ENCODE results near the gene APP. TPM values are rescaled to one million over a fixed set of nuclear protein-coding genes. Genes with fewer than 3 reads are reported as not detected.

Gene APP
- total RNA-seq, 1 experiment from 2014 or later, result 560 TPM

- Mint-ChIP-seq H3K27me3 (ENCODE audit: low read depth) (no peaks in the 10 kb centered on the region), H3K9me3 (no peaks in the 10 kb centered on the region), H3K36me3 (peaks cover 14% of the 10 kb centered on the region), H3K27ac (peak overlapping the region; percentile 81), H3K4me1 (peaks cover 90% of the 10 kb centered on the region), H3K4me3 (peak overlapping the region; percentile 2; the same call in 1 of the 2 replicates)
- ChIA-PET CTCF (no interaction called here), POLR2A (no interaction called here)
- ATAC-seq, result no peak
- TF ChIP-seq E2F1 (CRISPR knock-in tag; IDR thresholded peaks at IDR 0.05) (no peak), HMGXB4 (CRISPR knock-in tag; IDR thresholded peaks at IDR 0.05) (no peak)
- TF ChIP-seq, protein P1, sequence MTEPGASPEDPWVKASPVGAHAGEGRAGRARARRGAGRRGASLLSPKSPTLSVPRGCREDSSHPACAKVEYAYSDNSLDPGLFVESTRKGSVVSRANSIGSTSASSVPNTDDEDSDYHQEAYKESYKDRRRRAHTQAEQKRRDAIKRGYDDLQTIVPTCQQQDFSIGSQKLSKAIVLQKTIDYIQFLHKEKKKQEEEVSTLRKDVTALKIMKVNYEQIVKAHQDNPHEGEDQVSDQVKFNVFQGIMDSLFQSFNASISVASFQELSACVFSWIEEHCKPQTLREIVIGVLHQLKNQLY (CRISPR knock-in tag; IDR thresholded peaks at IDR 0.05), result no peak
- TF ChIP-seq, protein P2, sequence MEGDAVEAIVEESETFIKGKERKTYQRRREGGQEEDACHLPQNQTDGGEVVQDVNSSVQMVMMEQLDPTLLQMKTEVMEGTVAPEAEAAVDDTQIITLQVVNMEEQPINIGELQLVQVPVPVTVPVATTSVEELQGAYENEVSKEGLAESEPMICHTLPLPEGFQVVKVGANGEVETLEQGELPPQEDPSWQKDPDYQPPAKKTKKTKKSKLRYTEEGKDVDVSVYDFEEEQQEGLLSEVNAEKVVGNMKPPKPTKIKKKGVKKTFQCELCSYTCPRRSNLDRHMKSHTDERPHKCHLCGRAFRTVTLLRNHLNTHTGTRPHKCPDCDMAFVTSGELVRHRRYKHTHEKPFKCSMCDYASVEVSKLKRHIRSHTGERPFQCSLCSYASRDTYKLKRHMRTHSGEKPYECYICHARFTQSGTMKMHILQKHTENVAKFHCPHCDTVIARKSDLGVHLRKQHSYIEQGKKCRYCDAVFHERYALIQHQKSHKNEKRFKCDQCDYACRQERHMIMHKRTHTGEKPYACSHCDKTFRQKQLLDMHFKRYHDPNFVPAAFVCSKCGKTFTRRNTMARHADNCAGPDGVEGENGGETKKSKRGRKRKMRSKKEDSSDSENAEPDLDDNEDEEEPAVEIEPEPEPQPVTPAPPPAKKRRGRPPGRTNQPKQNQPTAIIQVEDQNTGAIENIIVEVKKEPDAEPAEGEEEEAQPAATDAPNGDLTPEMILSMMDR (IDR thresholded peaks at IDR 0.05), result no peak
- DNase-seq (ENCODE audit: low spot score), result no peak
Measured at GRCh38 chr21:26115305-26115704, 55.3 kb downstream of the APP start.

DNA sequence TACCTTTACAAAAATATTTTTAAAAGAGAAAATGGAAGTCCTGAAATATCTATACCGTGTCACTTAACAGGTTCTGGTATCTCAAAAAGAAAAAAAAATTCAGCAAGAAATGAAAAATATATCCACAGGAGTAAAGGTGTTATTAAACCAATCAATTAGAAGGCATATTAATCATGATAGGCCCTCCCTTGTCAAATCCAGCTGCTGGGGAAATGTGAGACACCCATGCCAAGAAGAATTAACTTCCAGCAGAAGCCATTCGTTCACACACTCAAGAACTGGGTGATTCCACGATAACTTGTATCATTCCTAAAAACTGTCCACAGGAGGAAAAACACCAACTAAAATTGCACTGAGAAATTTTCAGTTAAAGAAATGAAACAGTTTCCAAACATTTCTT is 57.6 kb downstream of the APP start:
- H3K9me3 Mint-ChIP-seq, result no peaks in the 10 kb centered on the region
- no peak for TF ChIP-seq ZMAT4 (CRISPR knock-in tag; IDR thresholded peaks at IDR 0.05)
- TF ChIP-seq TEAD4 (CRISPR knock-in tag; IDR thresholded peaks at IDR 0.05), result no peak
- no peak for TF ChIP-seq ZNF317 (CRISPR knock-in tag; IDR thresholded peaks at IDR 0.05; ENCODE audit: borderline replicate concordance, low read depth)
- no peak for TF ChIP-seq ZNF423 (CRISPR knock-in tag; IDR thresholded peaks at IDR 0.05)
- no peak for TF ChIP-seq ZNF396 (CRISPR knock-in tag; IDR thresholded peaks at IDR 0.05; ENCODE audit: borderline replicate concordance)
- no peak for TF ChIP-seq ZNF416 (CRISPR knock-in tag; IDR thresholded peaks at IDR 0.05)
- TF ChIP-seq ZNF138 (CRISPR knock-in tag; conservative IDR thresholded peaks at IDR 0.05), result no peak
- no peak for TF ChIP-seq RORB (CRISPR knock-in tag; IDR thresholded peaks at IDR 0.05)
- TF ChIP-seq RELA (CRISPR knock-in tag; IDR thresholded peaks at IDR 0.05; ENCODE audit: borderline replicate concordance), result no peak
- TF ChIP-seq ZNF671 (CRISPR knock-in tag; IDR thresholded peaks at IDR 0.05), result no peak
- TF ChIP-seq SMAD3 (CRISPR knock-in tag; IDR thresholded peaks at IDR 0.05; ENCODE audit: borderline replicate concordance), result no peak
- TF ChIP-seq GABPB1 (CRISPR knock-in tag; IDR thresholded peaks at IDR 0.05), result no peak
- TF ChIP-seq, protein P3, sequence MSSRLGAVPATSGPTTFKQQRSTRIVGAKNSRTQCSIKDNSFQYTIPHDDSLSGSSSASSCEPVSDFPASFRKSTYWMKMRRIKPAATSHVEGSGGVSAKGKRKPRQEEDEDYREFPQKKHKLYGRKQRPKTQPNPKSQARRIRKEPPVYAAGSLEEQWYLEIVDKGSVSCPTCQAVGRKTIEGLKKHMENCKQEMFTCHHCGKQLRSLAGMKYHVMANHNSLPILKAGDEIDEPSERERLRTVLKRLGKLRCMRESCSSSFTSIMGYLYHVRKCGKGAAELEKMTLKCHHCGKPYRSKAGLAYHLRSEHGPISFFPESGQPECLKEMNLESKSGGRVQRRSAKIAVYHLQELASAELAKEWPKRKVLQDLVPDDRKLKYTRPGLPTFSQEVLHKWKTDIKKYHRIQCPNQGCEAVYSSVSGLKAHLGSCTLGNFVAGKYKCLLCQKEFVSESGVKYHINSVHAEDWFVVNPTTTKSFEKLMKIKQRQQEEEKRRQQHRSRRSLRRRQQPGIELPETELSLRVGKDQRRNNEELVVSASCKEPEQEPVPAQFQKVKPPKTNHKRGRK (CRISPR knock-in tag; IDR thresholded peaks at IDR 0.05; ENCODE audit: borderline replicate concordance), result no peak
- TF ChIP-seq, protein P4, sequence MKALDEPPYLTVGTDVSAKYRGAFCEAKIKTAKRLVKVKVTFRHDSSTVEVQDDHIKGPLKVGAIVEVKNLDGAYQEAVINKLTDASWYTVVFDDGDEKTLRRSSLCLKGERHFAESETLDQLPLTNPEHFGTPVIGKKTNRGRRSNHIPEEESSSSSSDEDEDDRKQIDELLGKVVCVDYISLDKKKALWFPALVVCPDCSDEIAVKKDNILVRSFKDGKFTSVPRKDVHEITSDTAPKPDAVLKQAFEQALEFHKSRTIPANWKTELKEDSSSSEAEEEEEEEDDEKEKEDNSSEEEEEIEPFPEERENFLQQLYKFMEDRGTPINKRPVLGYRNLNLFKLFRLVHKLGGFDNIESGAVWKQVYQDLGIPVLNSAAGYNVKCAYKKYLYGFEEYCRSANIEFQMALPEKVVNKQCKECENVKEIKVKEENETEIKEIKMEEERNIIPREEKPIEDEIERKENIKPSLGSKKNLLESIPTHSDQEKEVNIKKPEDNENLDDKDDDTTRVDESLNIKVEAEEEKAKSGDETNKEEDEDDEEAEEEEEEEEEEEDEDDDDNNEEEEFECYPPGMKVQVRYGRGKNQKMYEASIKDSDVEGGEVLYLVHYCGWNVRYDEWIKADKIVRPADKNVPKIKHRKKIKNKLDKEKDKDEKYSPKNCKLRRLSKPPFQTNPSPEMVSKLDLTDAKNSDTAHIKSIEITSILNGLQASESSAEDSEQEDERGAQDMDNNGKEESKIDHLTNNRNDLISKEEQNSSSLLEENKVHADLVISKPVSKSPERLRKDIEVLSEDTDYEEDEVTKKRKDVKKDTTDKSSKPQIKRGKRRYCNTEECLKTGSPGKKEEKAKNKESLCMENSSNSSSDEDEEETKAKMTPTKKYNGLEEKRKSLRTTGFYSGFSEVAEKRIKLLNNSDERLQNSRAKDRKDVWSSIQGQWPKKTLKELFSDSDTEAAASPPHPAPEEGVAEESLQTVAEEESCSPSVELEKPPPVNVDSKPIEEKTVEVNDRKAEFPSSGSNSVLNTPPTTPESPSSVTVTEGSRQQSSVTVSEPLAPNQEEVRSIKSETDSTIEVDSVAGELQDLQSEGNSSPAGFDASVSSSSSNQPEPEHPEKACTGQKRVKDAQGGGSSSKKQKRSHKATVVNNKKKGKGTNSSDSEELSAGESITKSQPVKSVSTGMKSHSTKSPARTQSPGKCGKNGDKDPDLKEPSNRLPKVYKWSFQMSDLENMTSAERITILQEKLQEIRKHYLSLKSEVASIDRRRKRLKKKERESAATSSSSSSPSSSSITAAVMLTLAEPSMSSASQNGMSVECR (CRISPR knock-in tag; IDR thresholded peaks at IDR 0.05; ENCODE audit: borderline replicate concordance), result no peak
- no peak for TF ChIP-seq NR1H2 (CRISPR knock-in tag; IDR thresholded peaks at IDR 0.05)
- TF ChIP-seq, protein P2 (IDR thresholded peaks at IDR 0.05), result no peak
- TF ChIP-seq, protein P5, sequence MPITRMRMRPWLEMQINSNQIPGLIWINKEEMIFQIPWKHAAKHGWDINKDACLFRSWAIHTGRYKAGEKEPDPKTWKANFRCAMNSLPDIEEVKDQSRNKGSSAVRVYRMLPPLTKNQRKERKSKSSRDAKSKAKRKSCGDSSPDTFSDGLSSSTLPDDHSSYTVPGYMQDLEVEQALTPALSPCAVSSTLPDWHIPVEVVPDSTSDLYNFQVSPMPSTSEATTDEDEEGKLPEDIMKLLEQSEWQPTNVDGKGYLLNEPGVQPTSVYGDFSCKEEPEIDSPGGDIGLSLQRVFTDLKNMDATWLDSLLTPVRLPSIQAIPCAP (CRISPR knock-in tag; IDR thresholded peaks at IDR 0.05), result no peak

More for the DNA sequence above, 57.6 kb downstream of the APP start:
- no peak for ATAC-seq
- DNase-seq (ENCODE audit: low spot score), result no peak
- ChIA-PET CTCF (no interaction called here), POLR2A (no interaction called here)
- Mint-ChIP-seq H3K27ac (peak overlapping the region; percentile 31), H3K4me1 (peaks cover 82% of the 10 kb centered on the region), H3K27me3 (ENCODE audit: low read depth) (no peaks in the 10 kb centered on the region), H3K36me3 (peaks cover 25% of the 10 kb centered on the region), H3K4me3 (no peak overlapping the region)
